GM13977 (cell line): ENCODE results near the gene HBEGF.

ENCODE experiments used
- DNase-seq: peaks from one replicate; pipeline ENCODE4 v3.0.0; 2012; ENCODE audit warnings: low spot score
- in situ Hi-C: fragments of 300-500 bp; cut with MboI; formaldehyde crosslinking; loops from one replicate; pipeline ENCODE4 v1.12.0; 2022; ENCODE audit warnings: low sequenced_read_pairs, low pct_unique_long_range_greater_than_20kb, mixed read lengths, inconsistent platforms; ENCODE audit not compliant: unreplicated experiment
- TF ChIP-seq, protein P1 (sequence below): IDR thresholded peaks from 2 replicates; pipeline ENCODE4 v1.5.1; 2012; ENCODE audit warnings: mild to moderate bottlenecking, control low read depth; ENCODE audit not compliant: insufficient read depth; ENCODE audit errors: extremely low read depth, missing control alignments

HBEGF gene

DNA sequence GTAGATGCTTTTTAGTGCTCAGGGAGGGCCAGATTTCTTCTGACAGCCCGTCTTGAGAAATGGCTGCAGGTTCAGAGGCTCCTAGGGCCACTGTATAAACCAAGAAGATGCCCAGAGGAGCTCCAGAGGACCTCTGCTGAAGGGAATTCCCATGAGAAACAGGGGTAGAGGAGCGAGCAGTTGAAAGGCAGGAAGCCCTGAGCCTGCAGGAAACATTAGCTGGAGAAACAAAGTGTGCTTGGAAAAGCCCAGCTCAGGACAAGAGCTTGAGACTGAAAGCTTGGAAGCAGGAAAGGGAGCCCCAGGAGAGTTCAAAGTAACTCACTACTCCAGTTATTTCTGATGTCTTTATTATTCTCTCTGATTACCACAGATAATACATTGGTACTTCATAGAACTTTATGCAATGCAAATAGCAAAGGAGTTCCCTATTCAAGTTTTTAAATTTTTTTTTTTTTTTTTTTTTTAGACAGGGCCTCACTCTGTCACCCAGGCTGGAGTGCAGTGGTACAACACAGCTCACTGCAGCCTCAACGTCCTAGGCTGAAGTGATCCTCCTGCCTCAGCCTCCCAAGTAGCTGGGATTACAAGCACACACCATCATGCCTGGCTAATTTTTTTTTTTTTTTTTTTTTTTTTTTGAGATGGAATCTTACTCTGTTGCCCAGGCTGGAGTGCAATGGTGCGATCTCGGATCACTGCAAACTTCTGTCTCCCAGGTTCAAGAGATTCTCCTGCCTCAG, 16.5 kb downstream of the HBEGF start:
- in situ Hi-C loops, result no loop called here
- DNase-seq, result no peak
- TF ChIP-seq, protein P1, sequence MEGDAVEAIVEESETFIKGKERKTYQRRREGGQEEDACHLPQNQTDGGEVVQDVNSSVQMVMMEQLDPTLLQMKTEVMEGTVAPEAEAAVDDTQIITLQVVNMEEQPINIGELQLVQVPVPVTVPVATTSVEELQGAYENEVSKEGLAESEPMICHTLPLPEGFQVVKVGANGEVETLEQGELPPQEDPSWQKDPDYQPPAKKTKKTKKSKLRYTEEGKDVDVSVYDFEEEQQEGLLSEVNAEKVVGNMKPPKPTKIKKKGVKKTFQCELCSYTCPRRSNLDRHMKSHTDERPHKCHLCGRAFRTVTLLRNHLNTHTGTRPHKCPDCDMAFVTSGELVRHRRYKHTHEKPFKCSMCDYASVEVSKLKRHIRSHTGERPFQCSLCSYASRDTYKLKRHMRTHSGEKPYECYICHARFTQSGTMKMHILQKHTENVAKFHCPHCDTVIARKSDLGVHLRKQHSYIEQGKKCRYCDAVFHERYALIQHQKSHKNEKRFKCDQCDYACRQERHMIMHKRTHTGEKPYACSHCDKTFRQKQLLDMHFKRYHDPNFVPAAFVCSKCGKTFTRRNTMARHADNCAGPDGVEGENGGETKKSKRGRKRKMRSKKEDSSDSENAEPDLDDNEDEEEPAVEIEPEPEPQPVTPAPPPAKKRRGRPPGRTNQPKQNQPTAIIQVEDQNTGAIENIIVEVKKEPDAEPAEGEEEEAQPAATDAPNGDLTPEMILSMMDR, result no peak

DNA sequence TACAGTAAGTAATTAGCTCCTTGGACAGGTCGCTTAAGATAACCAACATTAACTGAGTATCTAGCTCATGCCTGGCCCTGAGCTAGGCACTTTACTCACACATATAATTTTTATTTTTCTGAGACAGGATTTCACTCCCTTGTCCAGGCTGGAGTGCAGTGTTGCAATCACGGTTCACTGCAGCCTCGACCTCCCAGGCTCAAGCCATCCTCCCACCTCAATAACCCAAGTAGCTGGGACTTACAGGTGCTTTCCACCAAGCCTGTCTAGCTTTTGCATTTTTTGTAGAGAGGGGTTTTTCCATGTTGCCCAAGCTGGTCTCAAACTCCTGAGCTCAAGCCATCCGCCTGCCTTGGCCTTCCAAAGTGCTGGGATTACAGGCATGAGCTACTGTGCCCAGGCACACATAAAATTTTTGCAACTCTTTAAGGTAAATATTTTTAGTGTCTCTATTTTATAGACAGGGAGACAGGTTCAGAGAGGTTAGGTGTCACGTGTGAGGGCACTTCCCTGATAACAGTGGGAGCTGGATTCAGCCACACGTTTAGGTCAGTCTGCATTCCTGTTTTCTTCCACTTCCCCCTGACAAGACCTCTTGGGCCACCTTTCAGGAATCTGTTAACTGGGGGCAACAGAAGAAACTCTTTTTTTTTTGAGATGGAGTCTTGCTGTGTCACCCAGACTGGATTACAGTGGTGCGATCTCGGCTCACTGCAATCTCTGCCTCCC, 18.2 kb downstream of the HBEGF start:
- TF ChIP-seq, protein P1, result no peak
- in situ Hi-C loops, result no loop called here
- no peak for DNase-seq

DNA sequence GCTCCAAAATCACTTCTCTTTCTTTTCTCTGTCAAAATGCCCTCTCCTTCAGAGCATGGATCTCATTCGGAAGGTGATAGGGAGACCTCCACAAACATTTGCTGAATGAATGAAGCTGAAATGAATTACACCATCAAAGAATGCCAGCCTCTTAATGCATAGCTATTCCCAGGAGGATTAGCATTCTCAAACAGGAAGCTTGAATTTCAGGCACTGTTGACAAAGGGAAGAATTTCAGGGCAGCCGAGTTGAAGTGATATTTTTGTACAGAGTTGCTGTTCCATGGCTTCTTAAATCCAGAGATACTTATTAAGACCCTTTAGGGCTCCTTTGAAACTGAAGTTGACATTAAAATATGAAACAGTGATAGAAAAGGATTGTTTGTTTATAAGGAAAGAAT, 18.8 kb downstream of the HBEGF start:
- in situ Hi-C loops, result no loop called here
- no peak for DNase-seq

DNA sequence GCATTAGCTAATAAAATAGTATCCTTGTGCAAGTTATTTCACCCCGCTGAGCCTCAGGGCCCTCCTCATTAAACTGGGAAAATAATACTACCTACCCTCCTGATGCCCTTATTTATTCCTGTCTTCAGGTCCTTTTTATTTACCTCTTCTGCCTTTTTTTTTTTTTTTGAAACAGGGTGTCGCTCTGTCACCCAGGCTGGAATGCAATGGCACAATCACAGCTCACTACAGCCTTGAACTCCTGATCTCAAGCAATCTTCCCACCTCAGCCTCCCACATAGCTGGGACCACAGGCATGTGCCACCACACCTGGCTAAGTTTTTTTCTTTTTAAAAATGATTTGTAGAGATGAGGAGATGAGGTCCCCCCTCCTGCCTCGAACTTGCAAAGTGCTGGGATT, 20.9 kb downstream of the HBEGF start:
- TF ChIP-seq, protein P1, result no peak
- DNase-seq, result no peak
- in situ Hi-C loops, result no loop called here

More for the DNA sequence above, 18.8 kb downstream of the HBEGF start:
- TF ChIP-seq, protein P1, result no peak

DNA sequence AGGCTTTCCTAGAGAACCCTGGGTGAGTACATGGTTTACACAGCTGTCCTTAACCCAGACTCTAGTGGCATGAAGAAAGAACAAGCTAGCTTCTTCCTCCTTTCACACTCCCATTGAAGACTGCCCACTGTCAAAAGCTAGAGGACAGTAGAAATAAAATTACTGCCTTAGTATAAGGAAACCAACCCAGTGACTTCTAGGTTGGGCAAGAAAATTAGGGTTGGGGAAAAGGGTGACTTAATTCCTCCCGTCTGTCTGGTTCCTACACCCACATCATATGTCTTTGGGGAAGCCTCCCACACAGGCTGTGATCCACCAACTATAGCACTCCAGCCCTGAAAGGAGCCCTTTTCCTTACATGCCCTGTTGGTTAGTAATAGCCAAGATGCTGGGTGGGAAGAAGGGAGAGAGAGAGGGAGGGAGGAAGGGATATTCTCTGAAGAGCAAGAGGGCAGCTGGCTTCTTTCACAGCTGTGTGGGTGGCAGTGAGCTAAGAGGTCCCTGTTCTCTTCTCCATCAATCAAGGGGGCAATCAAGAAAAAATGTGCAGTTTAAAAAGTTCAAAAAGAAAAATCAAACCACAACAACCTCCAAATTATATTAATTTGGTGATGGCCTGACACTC, 21.7 kb downstream of the HBEGF start:
- TF ChIP-seq, protein P1, result no peak
- DNase-seq, result no peak

DNA sequence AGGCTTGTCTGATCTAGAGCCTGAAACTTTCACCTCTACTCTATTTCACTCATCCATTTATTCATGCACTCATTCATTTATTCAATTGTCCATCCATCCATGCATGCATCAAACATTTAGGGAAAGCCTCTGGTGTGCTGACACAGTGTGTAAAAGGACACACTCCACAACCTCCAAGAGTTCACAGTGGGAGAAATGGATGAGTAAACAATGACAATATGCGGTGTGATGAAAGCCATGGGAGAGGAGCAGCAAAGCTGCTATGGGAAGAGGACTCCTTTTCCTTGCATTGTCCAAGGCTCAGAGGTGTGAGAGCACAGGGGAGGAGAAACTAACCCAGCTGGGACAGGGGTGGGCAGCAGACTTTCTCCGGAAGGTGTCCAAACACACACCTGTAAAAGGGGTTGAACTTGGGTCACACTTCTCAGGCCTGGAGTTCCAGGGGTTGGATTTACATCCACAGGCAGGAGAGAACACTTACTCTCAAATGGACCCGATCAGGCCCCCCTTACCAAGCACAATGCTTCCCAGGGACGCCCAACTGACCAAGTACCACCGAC, 22.3 kb downstream of the HBEGF start:
- TF ChIP-seq, protein P1, result no peak
- DNase-seq, result no peak
- in situ Hi-C loops, result no loop called here

More for the DNA sequence above, 21.7 kb downstream of the HBEGF start:
- in situ Hi-C loops, result no loop called here
